Neuronal stem cell (in vitro differentiated cells): ENCODE data around the gene FARS2.

Source experiments
- DNase-seq: peaks from one replicate; pipeline ENCODE4 v3.0.0-alpha.2; 2013; ENCODE audit warnings: low spot score
- H2AFZ ChIP-seq: one replicate; pipeline ENCODE4 v1.6.1; 2013; ENCODE audit warnings: mild to moderate bottlenecking, low read length, inconsistent platforms
- H2AK5ac ChIP-seq: 2 replicates; pipeline ENCODE4 v1.6.1; 2013; ENCODE audit warnings: low read depth, mild to moderate bottlenecking, inconsistent platforms, low read length, moderate library complexity, mixed read lengths
- H2BK120ac ChIP-seq: 2 replicates; pipeline ENCODE4 v1.6.1; 2013; ENCODE audit warnings: low read depth, mild to moderate bottlenecking, inconsistent platforms, low read length, moderate library complexity, mixed read lengths
- H2BK12ac ChIP-seq: one replicate; pipeline ENCODE4 v1.6.1; 2013; ENCODE audit warnings: low read length, inconsistent platforms
- H2BK15ac ChIP-seq: 2 replicates; pipeline ENCODE4 v1.6.1; 2013; ENCODE audit warnings: mild to moderate bottlenecking, low read length, inconsistent platforms, mixed read lengths
- H2BK5ac ChIP-seq: one replicate; pipeline ENCODE4 v1.6.1; 2013; ENCODE audit warnings: inconsistent platforms, mild to moderate bottlenecking, low read length, moderate library complexity
- H3K14ac ChIP-seq: one replicate; pipeline ENCODE4 v1.6.1; 2013; ENCODE audit warnings: low read length, inconsistent platforms
- H3K18ac ChIP-seq: 2 replicates; pipeline ENCODE4 v1.6.1; 2013; ENCODE audit warnings: low read length, inconsistent platforms
- H3K23ac ChIP-seq: 2 replicates; pipeline ENCODE4 v1.6.1; 2013; ENCODE audit warnings: low read depth, mild to moderate bottlenecking, mixed read lengths, low read length, inconsistent platforms; ENCODE audit not compliant: poor library complexity
- H3K27ac ChIP-seq: replicated peaks from 3 replicates; pipeline ENCODE4 v1.5.1; 2013; ENCODE audit warnings: low read length, inconsistent platforms
- H3K27me3 ChIP-seq, 3 experiments: 2 replicates each; pipeline ENCODE4 v1.6.1; 2013; ENCODE audit warnings: low read length in 3 of 3, mild to moderate bottlenecking in 2 of 3, inconsistent platforms in 1 of 3, low read depth in 1 of 3, mixed read lengths in 1 of 3, moderate library complexity in 1 of 3; ENCODE audit not compliant: control insufficient read depth in 3 of 3, insufficient read depth in 3 of 3
- H3K36me3 ChIP-seq, 2 donors: replicated peaks in 1 of 2; 2 replicates each; pipeline ENCODE4 v1.6.1; 2013; ENCODE audit warnings: low read length in 2 of 2; ENCODE audit not compliant: control insufficient read depth in 2 of 2, insufficient read depth in 2 of 2
- H3K4ac ChIP-seq: 2 replicates; pipeline ENCODE4 v1.6.1; 2013; ENCODE audit warnings: inconsistent platforms, mild to moderate bottlenecking, low read length, moderate library complexity
- H3K4me1 ChIP-seq, 2 donors: 1 replicate in 1 of 2; 2 replicates in 1 of 2; pipeline ENCODE4 v1.6.1; 2013; ENCODE audit warnings: low read length in 2 of 2, low read depth in 1 of 2; ENCODE audit not compliant: control insufficient read depth in 2 of 2, insufficient read depth in 1 of 2
- H3K4me2 ChIP-seq: one replicate; pipeline ENCODE4 v1.6.1; 2013; ENCODE audit warnings: mild to moderate bottlenecking, low read length, inconsistent platforms; ENCODE audit not compliant: insufficient read depth, poor library complexity, severe bottlenecking
- H3K4me3 ChIP-seq, 2 donors: 2 replicates each; pipeline ENCODE4 v1.5.1; 2013; ENCODE audit warnings: low read length in 2 of 2, mild to moderate bottlenecking in 2 of 2, inconsistent platforms in 1 of 2, moderate library complexity in 1 of 2
- H3K79me1 ChIP-seq: one replicate; pipeline ENCODE4 v1.6.1; 2013; ENCODE audit warnings: low read depth, mild to moderate bottlenecking, inconsistent platforms, low read length, moderate library complexity
- H3K9ac ChIP-seq: one replicate; pipeline ENCODE4 v1.6.1; 2013; ENCODE audit warnings: mild to moderate bottlenecking, low read depth, low read length, inconsistent platforms; ENCODE audit not compliant: poor library complexity
- H3K9me3 ChIP-seq, 2 donors: replicated peaks in 1 of 2; 2 replicates each; pipeline versions ENCODE3 to v1.6.1; 2013; ENCODE audit warnings: low read length in 2 of 2, mild to moderate bottlenecking in 2 of 2, inconsistent platforms in 1 of 2, low read depth in 1 of 2, mixed read lengths in 1 of 2, moderate library complexity in 1 of 2; ENCODE audit not compliant: control insufficient read depth in 2 of 2, insufficient read depth in 1 of 2
- H4K8ac ChIP-seq: one replicate; pipeline ENCODE4 v1.6.1; 2013; ENCODE audit warnings: low read depth, mild to moderate bottlenecking, inconsistent platforms, low read length, moderate library complexity
- H4K91ac ChIP-seq: one replicate; pipeline ENCODE4 v1.6.1; 2013; ENCODE audit warnings: low read length, low read depth, mild to moderate bottlenecking, inconsistent platforms; ENCODE audit not compliant: poor library complexity
- WGBS, 2 donors: extraction: QIAGEN DNeasy Blood & Tissue Kit; methylation state at CpG; one replicate each; pipeline ENCODE4 v1.1.7; 2013; ENCODE audit warnings: missing lambda C conversion rate in 2 of 2, mixed read lengths in 1 of 2; ENCODE audit not compliant: insufficient read length in 2 of 2, insufficient replicate concordance in 1 of 2; ENCODE audit errors: extremely low coverage in 2 of 2; 5-methylcytosine and 5-hydroxymethylcytosine counted together

FARS2 gene

GRCh38 chr6:5325173-5325572, 63.9 kb downstream of the FARS2 start:
- Histone ChIP-seq H3K4me3 (no peak overlapping the region), H3K14ac (no peak overlapping the region), H3K27ac (no peak overlapping the region), H2BK120ac (no peak overlapping the region), H3K4ac (no peak overlapping the region), H3K9ac (no peak overlapping the region), H3K9me3 (peaks cover 20 to 31% of the 10 kb centered on the region in 2 donors), H3K36me3 (peaks cover 3 to 5% of the 10 kb centered on the region in 2 donors), H4K8ac (no peak overlapping the region), H3K4me2 (no peak overlapping the region), H2AK5ac (no peak overlapping the region), H2BK15ac (no peak overlapping the region), H3K18ac (no peak overlapping the region), H3K4me1 (no peaks in the 10 kb centered on the region), H3K27me3 (peaks cover 0 to 2% (median 0%) of the 10 kb centered on the region in 3 experiments), H4K91ac (no peak overlapping the region), H3K23ac (no peak overlapping the region), H2BK12ac (no peak overlapping the region), H2BK5ac (no peak overlapping the region), H2AFZ (no peak overlapping the region), H3K79me1 (peaks cover under 1% of the 10 kb centered on the region)
- DNase-seq = no peak
- WGBS, 2 donors = no CpG with 5 or more reads among the region's 3 CpGs

- H2BK5ac ChIP-seq = no peak overlapping the region
Measured at GRCh38 chr6:5326022-5326641, 64.8 kb downstream of the FARS2 start.

GRCh38 chr6:5328800-5329199, 67.5 kb downstream of the FARS2 start:
- Histone ChIP-seq H2BK5ac (no peak overlapping the region), H2AFZ (no peak overlapping the region), H2BK15ac (no peak overlapping the region), H3K18ac (no peak overlapping the region), H2BK12ac (no peak overlapping the region), H3K4me2 (no peak overlapping the region), H3K9ac (no peak overlapping the region), H3K23ac (no peak overlapping the region), H3K4me1 (no peaks in the 10 kb centered on the region), H3K27me3 (peaks cover 0 to 2% (median 0%) of the 10 kb centered on the region in 3 experiments), H2BK120ac (no peak overlapping the region), H3K36me3 (peaks cover 3 to 5% of the 10 kb centered on the region in 2 donors), H2AK5ac (no peak overlapping the region), H4K8ac (no peak overlapping the region), H3K9me3 (peaks cover 14 to 26% of the 10 kb centered on the region in 2 donors), H3K4me3 (no peak overlapping the region), H3K79me1 (no peaks in the 10 kb centered on the region), H3K4ac (no peak overlapping the region), H3K27ac (no peak overlapping the region), H4K91ac (no peak overlapping the region), H3K14ac (no peak overlapping the region)
- WGBS, 2 donors = no CpG with 5 or more reads among the region's 6 CpGs
- DNase-seq = no peak

More at GRCh38 chr6:5326022-5326641, 64.8 kb downstream of the FARS2 start:
- no peak overlapping the region for H3K27ac ChIP-seq
- no peak overlapping the region for H4K91ac ChIP-seq
- no peak overlapping the region for H4K8ac ChIP-seq
- no peak overlapping the region for H2AFZ ChIP-seq
- H3K27me3 ChIP-seq = peaks cover 0 to 2% (median 0%) of the 10 kb centered on the region in 3 experiments
- H3K4me2 ChIP-seq = no peak overlapping the region
- H2AK5ac ChIP-seq = no peak overlapping the region
- no CpG with 5 or more reads among the region's 7 CpGs for WGBS, 2 donors
- H2BK15ac ChIP-seq = no peak overlapping the region
- H3K9me3 ChIP-seq = peaks cover 20 to 31% of the 10 kb centered on the region in 2 donors
- H3K18ac ChIP-seq = no peak overlapping the region
- H3K14ac ChIP-seq = no peak overlapping the region
- no peak for DNase-seq
- H2BK120ac ChIP-seq = no peak overlapping the region
- H3K4ac ChIP-seq = no peak overlapping the region
- no peak overlapping the region for H3K9ac ChIP-seq
- H3K4me1 ChIP-seq = no peaks in the 10 kb centered on the region
- no peak overlapping the region for H3K4me3 ChIP-seq
- no peak overlapping the region for H2BK12ac ChIP-seq
- peaks cover 3 to 5% of the 10 kb centered on the region in 2 donors for H3K36me3 ChIP-seq
- H3K23ac ChIP-seq = no peak overlapping the region
- H3K79me1 ChIP-seq = no peaks in the 10 kb centered on the region

- no peaks in the 10 kb centered on the region for H3K4me1 ChIP-seq
- no peaks in the 10 kb centered on the region for H3K36me3 ChIP-seq
- no peak overlapping the region for H3K14ac ChIP-seq
- no CpG with 5 or more reads among the region's 5 CpGs for WGBS, 2 donors
- no peak overlapping the region for H2BK15ac ChIP-seq
- no peak for DNase-seq
- no peaks in the 10 kb centered on the region for H3K27me3 ChIP-seq
- no peak overlapping the region for H2BK12ac ChIP-seq
- H3K4ac ChIP-seq = no peak overlapping the region
- no peak overlapping the region for H2AK5ac ChIP-seq
- no peak overlapping the region for H3K4me2 ChIP-seq
- no peak overlapping the region for H3K23ac ChIP-seq
- no peak overlapping the region for H3K4me3 ChIP-seq
- no peak overlapping the region for H2BK5ac ChIP-seq
- H3K9ac ChIP-seq = no peak overlapping the region
- H4K8ac ChIP-seq = no peak overlapping the region
- no peaks in the 10 kb centered on the region for H3K79me1 ChIP-seq
- no peak overlapping the region for H3K27ac ChIP-seq
- H3K18ac ChIP-seq = no peak overlapping the region
- H4K91ac ChIP-seq = no peak overlapping the region
- no peak overlapping the region for H2AFZ ChIP-seq
- H3K9me3 ChIP-seq = no peaks in the 10 kb centered on the region
- H2BK120ac ChIP-seq = no peak overlapping the region
Measured at GRCh38 chr6:5331845-5332442, 70.6 kb downstream of the FARS2 start.
